ENCODE measurements around the gene CADPS.

The CADPS gene

DNA sequence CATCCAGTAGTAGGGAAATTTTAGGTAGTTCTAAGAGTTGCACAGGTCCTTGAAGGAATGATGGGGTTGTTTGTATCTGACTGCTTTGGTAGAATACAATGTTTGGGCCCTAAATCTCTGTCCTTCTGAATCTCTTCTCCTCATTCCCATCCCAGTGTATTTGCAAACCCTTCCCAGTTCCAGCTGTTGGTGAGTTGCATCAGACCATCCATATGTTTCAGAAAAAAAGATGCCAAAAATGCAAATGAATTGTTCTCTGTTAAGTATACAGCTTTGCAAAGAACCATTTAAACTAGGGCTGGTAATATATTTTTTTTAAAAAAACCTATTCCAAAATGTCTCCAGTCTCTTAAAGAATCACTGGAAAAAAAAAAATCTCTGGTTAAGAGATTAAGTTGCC lies 251.0 kb downstream of the CADPS start:
- FAIRE-seq, result no peak

DNA sequence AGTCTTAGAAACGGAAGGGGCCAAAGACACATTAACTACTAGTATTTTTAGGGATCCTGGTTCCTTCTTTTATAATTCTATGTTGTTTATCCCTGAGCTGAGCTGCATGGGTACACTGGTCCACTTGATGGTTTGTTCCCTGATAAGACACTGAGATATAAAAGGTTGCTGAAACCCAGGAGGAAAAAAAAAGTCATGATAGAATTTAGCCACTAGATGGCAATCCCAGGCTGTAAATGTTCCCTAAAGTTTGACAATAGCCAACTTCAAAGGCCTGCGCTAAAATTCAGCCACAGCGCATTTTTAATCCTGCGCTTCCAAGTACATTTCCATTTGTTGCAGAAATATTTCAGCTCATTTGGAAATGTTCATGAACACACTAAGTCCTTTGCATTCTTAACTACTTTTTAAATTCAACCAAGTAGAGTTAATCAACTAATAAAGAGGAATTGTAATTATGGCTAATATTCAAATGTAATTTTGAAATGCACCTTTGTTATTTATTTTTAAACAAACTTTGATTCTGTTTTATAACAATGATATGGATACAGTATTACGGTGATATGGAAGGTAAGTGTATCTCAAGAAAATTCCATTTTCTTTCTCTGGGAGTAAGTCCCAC lies 252.6 kb downstream of the CADPS start:
- FAIRE-seq, result peak; percentile 42

DNA sequence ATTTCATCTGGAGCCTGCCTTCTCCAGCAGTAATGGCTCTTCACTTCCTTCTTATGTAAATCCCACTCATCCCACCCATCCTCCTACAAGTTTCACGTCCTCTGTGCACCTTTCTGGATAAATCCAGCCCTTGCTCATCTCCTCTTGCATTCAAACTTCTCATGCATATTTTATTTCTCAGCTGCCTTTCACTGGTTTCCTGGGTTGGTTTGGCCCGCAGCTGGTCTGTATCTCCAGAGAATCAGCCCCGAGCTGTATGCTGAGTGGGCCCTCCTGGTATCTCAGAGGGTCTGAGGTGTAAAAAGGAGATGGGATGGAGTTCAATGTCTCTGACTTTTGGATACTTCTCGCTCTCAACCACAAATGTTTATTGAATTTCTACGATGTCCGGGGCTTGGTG lies 253.3 kb downstream of the CADPS start:
- FAIRE-seq, result no peak

DNA sequence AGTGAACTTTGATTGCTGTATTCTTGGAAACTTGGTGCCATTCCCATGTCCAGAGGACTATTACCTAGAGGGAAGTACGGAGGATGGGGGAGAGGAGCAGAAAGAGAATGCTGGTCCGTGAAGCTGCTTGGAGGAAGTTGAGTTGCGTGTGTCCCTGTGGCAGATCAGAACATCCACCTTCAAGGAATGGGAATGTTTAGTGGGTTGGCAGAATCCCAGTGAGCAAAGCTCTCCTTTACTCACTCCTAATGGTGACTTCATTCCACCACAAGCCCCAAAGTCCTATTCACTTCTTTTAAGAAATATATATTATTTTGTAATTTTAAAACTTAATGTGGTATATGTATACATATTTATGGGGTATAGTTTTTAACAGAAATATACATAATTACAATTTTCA lies 254.0 kb downstream of the CADPS start:
- FAIRE-seq, result no peak

GRCh38 chr3:62615258-62615849 lies 259.9 kb downstream of the CADPS start:
- no peak for FAIRE-seq

DNA sequence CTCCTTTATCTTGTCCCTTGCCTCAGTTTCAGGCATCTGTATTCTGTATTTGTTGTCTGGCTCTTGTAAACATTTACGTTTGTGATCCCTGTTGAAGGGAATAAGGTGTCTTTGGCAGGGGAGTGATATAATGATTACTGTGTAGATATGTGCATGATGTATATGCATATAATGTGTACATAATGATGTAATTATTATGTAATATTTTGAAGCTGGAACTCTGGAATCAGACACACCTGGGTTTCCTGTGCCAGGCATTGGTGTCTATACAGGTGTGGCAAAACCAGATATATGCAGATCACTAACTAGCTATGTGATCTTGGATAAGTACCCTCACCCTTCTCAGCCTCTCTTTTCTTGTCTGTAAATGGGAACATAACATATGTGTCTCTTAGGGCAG lies 260.7 kb downstream of the CADPS start:
- no peak for FAIRE-seq

- no peak for FAIRE-seq
Observed at GRCh38 chr3:62611541-62612240, 263.5 kb downstream of the CADPS start.

DNA sequence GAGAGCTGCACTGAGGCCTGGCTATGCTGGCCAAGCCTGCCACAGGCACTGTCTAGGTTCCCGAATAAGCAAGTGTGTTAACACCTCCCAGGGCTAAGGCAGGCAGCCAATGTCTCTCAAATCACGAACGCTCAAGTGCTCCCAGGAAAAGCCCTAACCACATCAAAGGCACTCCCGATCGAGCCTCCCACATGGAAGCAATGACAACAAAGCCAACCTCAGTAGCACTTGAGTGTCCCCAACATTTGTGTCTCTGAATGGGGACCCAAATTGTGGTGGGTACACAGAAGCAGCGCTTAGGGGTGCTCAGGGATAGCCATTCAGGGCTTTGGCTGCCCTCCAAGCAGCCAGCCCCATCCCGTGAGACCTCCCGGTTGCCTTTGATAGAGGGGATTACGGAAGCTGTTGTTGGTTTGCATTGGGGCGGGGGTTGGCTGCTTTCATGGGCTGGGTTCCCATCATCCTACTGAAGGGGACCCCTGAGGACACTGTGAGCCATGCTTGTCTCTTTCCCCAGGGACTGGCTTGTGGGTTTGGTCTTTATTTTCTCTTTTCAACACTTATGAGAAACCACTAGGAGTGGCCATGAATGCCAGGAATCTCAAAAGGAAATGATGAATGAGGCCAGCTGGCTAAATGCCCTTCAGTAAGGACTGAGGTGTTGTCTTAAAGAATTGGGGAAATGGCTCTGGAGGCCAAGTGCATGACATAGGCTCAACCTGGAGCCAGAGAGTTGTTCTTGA lies 267.8 kb downstream of the CADPS start:
- no peak for FAIRE-seq

DNA sequence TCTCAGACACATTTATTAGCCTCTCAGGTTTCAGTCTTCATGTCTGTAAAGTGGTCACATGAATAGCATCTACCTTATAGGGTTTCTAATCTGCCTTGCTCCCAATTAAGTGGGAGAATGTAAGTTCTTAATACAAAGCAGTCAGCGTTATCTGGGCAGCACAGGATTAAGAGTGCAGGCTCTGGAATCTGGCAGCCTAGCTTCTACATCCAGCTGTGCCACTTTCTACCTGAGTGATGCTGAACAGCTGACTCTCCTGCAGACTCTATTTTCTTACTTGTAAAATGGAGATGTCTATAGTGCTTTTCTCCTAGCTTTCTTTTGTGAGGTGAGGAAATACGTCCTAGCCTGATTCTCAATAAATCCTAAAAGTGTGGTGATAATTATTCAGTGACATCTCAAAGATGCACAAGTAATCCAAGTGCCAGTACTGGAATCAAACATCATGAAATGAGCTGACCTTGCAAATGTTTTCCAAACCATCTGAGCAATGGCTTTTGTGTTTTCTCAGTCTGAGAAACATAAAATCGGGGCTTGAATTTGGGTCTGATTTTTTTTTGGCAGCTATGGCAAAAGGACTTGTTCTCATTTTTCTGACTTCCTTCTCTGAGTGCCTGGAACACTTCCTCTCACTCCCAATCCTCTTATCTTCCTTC lies 269.7 kb downstream of the CADPS start:
- no peak for FAIRE-seq

GRCh38 chr3:62604751-62605351 lies 270.4 kb downstream of the CADPS start:
- FAIRE-seq, result no peak

DNA sequence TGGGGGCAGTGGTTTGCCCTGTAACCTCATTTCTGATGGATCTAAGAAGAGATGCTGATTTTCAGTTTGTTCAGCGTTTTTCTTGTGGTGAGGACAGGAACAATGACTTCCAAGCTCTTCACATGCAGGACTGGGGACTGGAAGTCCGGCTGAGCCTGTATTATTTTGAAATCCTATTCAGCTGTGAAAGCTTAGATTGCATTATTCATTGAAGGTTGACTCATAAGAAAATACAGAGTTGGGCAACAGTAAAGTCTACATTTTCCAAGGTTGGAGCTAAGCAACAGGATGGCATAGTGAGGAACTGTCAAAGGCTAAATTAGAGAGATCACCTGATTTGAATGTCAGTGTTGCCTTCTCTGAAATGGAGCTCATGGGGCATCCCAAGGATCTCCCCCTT lies 270.9 kb downstream of the CADPS start:
- no peak for FAIRE-seq

- FAIRE-seq, result no peak
Observed at GRCh38 chr3:62602987-62603386, 272.2 kb downstream of the CADPS start.

- no peak for FAIRE-seq
Observed at GRCh38 chr3:62602129-62602770, 273.0 kb downstream of the CADPS start.

DNA sequence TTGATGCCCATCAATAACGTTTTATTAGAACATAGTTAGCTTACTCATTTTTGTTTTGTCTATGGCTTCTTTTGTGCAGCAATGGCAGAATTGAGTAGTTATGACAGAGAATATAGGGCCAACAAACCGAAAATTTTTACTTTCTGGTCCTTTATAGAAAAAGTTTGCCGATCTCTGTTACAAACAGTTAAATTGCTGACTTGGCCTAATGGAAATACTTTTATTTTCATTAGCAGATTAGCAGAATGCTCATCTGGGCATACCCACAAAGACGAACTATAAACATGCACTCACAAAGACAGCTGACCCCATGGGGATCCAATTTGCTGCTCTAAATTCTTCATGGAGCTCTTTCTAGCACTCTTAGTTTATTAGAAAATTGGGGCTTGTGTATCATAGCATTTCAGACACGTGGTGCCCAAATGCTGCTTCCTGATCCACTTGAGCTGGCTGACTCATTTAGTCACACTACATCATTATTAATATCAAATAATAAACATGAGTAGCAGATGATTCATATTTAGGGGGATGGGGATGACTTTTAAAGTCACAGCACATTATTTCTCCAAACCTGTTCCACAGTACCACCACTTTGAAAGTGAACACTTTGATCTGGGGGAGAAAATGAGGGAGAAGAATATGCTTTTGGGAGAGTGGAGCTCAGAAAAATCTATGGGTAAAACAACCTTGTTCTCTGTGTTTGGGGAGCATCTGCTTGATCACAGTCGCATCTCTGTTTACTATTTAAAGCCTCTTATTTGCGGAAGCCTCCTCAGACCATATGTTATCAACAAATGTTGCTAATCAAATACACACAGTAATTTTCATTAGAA lies 273.8 kb downstream of the CADPS start:
- no peak for FAIRE-seq

- FAIRE-seq, result no peak
Observed at GRCh38 chr3:62600033-62600432, 275.2 kb downstream of the CADPS start.

DNA sequence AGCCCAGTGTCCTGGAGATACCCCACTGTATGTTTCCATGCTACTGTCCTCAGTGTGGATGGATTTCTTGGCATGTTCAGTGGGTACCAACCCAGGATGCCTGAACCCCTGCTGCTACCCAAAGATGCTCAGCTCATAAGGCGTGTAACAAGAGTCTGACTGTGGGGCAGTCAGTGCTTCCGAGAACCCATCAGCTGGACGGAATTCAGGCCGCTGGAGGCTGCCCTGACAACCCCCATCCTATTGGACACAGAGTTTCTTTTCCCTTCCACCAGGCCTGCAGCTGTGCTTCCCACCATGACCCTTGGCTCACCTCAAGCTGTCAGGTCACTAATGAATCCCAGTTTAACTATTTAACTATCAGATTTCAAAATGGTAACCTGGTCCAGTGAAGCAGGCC lies 277.7 kb downstream of the CADPS start:
- no peak for FAIRE-seq

DNA sequence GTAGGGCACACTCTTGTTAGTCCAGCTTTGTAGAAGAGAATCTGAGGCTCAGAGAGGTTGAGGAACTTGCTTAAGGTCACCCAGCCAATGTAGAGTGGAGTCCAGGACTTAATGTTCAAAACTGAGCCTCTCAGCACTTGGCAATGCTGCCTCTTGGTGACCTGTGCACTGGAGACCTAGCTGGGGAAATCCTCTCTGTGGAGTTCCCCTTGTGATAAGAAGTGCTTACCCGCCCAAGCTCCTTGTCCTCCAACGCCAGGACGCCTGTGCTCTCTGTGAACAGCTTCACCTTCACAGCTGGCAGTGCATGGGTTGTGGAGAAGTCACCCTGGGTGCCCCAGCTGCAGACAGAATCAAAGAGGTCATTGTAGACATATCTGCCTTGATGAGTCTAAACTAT lies 282.8 kb downstream of the CADPS start:
- no peak for FAIRE-seq

DNA sequence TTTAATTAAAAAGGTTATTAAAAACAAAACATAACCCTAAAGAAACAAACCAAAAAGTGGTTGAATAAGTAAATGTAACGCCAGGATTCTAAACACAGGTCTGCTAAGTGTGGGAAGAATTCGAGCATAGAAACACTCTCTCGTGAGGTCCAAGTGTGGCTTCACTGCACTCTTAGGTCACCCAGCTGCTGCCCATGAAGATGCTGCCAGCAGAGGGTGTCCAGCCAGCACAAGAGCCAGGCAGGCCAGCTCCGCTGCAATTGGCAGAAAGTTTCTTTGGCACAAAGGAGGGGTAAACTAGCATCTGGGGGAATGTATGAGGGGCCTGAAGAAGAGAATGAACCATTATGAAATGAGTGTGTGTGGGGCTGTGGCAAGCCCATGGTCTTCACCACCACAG lies 286.1 kb downstream of the CADPS start:
- no peak for FAIRE-seq

DNA sequence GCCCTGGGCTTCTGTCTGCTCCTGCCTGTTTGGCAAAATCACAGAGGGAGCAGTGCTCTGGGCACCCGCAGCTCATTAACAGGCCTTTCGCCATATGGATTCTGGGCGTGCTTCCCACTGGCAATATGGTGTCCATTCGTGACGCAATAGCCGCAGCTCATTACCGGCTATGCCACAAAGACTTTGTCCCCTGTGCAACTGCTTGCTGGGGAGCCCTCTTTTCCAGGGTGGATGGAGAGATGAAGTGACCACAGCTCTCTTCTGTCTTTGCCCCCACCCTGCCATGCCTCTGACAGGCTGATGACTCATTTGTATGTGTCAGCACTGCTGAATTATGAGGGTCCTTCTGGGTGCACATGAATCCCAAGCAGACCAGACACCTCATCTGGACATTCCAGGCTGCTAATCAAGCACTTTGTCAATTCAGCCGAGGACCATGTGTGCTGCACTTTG lies 287.6 kb downstream of the CADPS start:
- FAIRE-seq, result no peak

GRCh38 chr3:62587169-62587568 lies 288.0 kb downstream of the CADPS start:
- FAIRE-seq, result no peak

- no peak for FAIRE-seq
Observed at GRCh38 chr3:62586356-62586755, 288.9 kb downstream of the CADPS start.
